ENCODE measurements around the gene NCKAP5. TPM values are rescaled to one million over a fixed set of nuclear protein-coding genes. Genes with fewer than 3 reads are reported as not detected.

Gene NCKAP5
- total and polyA plus RNA-seq, 2 of the 13 experiments (the other 11 are each of a cell fraction or from before 2014, with no cell fraction given), result 0.01 TPM; not detected in 1

DNA sequence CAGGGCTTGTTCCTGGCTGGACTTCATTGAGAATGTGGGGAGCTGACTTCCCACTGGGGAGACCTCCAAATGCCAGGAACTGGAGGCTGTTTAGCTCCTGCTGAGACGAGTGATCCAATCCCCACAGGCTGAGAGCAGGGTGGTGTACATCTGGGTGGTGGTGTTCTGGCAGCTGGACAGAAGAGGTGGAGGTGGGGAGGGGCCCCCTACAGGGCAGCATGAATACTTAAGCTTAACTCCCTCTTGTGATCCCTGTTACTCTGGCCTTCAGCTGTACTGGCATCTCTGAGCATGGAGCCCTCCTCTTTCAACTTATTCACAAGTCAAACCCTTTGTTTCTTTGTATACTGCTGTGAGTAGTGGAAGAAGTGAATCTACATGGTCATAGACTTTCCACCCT lies 730.5 kb downstream of the NCKAP5 start:
- no peaks in the 10 kb centered on the region for H3K27me3 ChIP-seq (ENCODE audit: control insufficient read depth in 1 of 2, insufficient read depth in 2 of 2, low read length in 2 of 2)
- ATAC-seq (peak; percentile 60; the same call in 2 of the 3 replicates), DNase-seq (ENCODE audit: low spot score) (no peak), FAIRE-seq (no peak)
- no peak overlapping the region for H3K4me3 ChIP-seq (replicated peaks in 1 of 3; ENCODE audit: insufficient read depth in 1 of 3, low read depth in 2 of 3, low read length in 3 of 3)
- H3K9ac ChIP-seq (ENCODE audit: insufficient read depth, low read depth, low read length), result no peak overlapping the region
- BruUV-seq (replicated peaks), result no TSS peak
- POLR2A ChIA-PET, result no interaction called here
- H3K36me3 ChIP-seq (replicated peaks in 1 of 2; ENCODE audit: control insufficient read depth in 1 of 2, insufficient read depth in 2 of 2, low read length in 2 of 2), result no peaks in the 10 kb centered on the region
- in situ Hi-C loops (cut with HindIII; ENCODE audit: extremely low pct_ligation_motif_present, low pct_unique_long_range_greater_than_20kb), result no loop called here
- CTCF ChIA-PET (ENCODE audit: low intra/inter-chr PET ratio, low total read pairs), result no interaction called here
- no peaks in the 10 kb centered on the region for H4K20me1 ChIP-seq (ENCODE audit: insufficient read depth, low read length)
- 0% methylated on average over 1 of the region's 1 CpG for WGBS (ENCODE audit: low lambda C conversion rate)
- no peak overlapping the region for H3K4me2 ChIP-seq (ENCODE audit: low read depth, low read length)
- H3K79me2 ChIP-seq (ENCODE audit: insufficient read depth, low read length), result no peaks in the 10 kb centered on the region
- no peaks in the 10 kb centered on the region for H3K4me1 ChIP-seq (ENCODE audit: insufficient read depth, low read length)
- no peak overlapping the region for H2AFZ ChIP-seq (ENCODE audit: low read length)
- TF ChIP-seq ZNF282 (IDR thresholded peaks at IDR 0.05; ENCODE audit: partially characterized antibody) (no peak), TBX3 (IDR thresholded peaks at IDR 0.05; ENCODE audit: borderline replicate concordance) (no peak), MXD4 (CRISPR knock-in tag; IDR thresholded peaks at IDR 0.05) (no peak)
- H3K27ac ChIP-seq (ENCODE audit: extremely low read length, insufficient read depth, low read length), result no peak overlapping the region
- H3K9me3 ChIP-seq (ENCODE audit: low read length), result peaks cover 49% of the 10 kb centered on the region
- intact Hi-C loops (cut with micrococcal nuclease; ENCODE audit: unreplicated experiment), result no loop called here

DNA sequence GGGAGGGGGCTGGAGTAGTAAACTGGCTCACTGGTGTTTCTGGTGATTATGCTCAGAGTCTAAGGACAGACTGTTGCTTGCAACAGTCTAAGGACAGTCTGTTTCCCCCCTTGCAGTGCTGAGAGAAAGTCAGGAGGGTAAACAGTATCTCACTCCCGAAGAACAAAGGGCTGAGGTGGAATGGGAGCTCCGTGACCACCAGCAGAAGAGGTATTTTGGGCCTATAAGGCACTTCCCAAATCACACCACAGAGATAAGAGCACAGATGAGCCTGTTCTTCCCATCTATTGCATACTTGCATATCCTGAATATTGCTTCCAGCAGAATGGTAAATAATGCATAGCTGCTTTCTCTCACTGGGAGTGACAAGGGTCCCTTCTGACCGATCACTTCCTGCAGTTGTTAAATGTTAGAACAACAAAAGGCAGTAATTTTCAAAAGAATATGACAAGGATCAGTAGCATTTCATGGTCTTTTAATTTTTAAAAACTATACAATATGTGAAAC lies 737.9 kb downstream of the NCKAP5 start:
- no peak overlapping the region for H3K9ac ChIP-seq (ENCODE audit: insufficient read depth, low read depth, low read length)
- DNase-seq (ENCODE audit: low spot score) (no peak), FAIRE-seq (no peak), ATAC-seq (no peak)
- H2AFZ ChIP-seq (ENCODE audit: low read length), result no peak overlapping the region
- WGBS (ENCODE audit: low lambda C conversion rate), result 2% methylated on average over 3 of the region's 3 CpGs
- no peaks in the 10 kb centered on the region for H3K4me1 ChIP-seq (ENCODE audit: insufficient read depth, low read length)
- BruUV-seq (replicated peaks), result no TSS peak
- TF ChIP-seq, protein P1, sequence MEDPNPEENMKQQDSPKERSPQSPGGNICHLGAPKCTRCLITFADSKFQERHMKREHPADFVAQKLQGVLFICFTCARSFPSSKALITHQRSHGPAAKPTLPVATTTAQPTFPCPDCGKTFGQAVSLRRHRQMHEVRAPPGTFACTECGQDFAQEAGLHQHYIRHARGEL (CRISPR knock-in tag; IDR thresholded peaks at IDR 0.05), result no peak
- TF ChIP-seq, protein P2, sequence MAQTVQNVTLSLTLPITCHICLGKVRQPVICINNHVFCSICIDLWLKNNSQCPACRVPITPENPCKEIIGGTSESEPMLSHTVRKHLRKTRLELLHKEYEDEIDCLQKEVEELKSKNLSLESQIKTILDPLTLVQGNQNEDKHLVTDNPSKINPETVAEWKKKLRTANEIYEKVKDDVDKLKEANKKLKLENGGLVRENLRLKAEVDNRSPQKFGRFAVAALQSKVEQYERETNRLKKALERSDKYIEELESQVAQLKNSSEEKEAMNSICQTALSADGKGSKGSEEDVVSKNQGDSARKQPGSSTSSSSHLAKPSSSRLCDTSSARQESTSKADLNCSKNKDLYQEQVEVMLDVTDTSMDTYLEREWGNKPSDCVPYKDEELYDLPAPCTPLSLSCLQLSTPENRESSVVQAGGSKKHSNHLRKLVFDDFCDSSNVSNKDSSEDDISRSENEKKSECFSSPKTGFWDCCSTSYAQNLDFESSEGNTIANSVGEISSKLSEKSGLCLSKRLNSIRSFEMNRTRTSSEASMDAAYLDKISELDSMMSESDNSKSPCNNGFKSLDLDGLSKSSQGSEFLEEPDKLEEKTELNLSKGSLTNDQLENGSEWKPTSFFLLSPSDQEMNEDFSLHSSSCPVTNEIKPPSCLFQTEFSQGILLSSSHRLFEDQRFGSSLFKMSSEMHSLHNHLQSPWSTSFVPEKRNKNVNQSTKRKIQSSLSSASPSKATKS (CRISPR knock-in tag; IDR thresholded peaks at IDR 0.05), result no peak
- TF ChIP-seq ZNF496 (CRISPR knock-in tag; IDR thresholded peaks at IDR 0.05; ENCODE audit: insufficient replicate concordance) (no peak), SRSF1 (optimal IDR thresholded peaks at IDR 0.05; ENCODE audit: low read depth, low read length) (no peak), IKZF1 (IDR thresholded peaks at IDR 0.05) (no peak), ONECUT2 (CRISPR knock-in tag; IDR thresholded peaks at IDR 0.05) (no peak)
- TF ChIP-seq, protein P3, sequence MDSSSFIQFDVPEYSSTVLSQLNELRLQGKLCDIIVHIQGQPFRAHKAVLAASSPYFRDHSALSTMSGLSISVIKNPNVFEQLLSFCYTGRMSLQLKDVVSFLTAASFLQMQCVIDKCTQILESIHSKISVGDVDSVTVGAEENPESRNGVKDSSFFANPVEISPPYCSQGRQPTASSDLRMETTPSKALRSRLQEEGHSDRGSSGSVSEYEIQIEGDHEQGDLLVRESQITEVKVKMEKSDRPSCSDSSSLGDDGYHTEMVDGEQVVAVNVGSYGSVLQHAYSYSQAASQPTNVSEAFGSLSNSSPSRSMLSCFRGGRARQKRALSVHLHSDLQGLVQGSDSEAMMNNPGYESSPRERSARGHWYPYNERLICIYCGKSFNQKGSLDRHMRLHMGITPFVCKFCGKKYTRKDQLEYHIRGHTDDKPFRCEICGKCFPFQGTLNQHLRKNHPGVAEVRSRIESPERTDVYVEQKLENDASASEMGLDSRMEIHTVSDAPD (CRISPR knock-in tag; IDR thresholded peaks at IDR 0.05), result no peak
- no peak overlapping the region for H3K27ac ChIP-seq (ENCODE audit: extremely low read length, insufficient read depth, low read length)
- peaks cover 16% of the 10 kb centered on the region for H3K9me3 ChIP-seq (ENCODE audit: low read length)
- no peak overlapping the region for H3K4me2 ChIP-seq (ENCODE audit: low read depth, low read length)
- H3K79me2 ChIP-seq (ENCODE audit: insufficient read depth, low read length), result no peaks in the 10 kb centered on the region
- no peak overlapping the region for H3K4me3 ChIP-seq (replicated peaks in 1 of 3; ENCODE audit: insufficient read depth in 1 of 3, low read depth in 2 of 3, low read length in 3 of 3)
- ChIA-PET CTCF (ENCODE audit: low intra/inter-chr PET ratio, low total read pairs) (no interaction called here), POLR2A (no interaction called here)
- intact Hi-C loops (cut with micrococcal nuclease; ENCODE audit: unreplicated experiment), result no loop called here
- H4K20me1 ChIP-seq (ENCODE audit: insufficient read depth, low read length), result no peaks in the 10 kb centered on the region
- in situ Hi-C loops (cut with HindIII; ENCODE audit: extremely low pct_ligation_motif_present, low pct_unique_long_range_greater_than_20kb), result no loop called here
- no peaks in the 10 kb centered on the region for H3K27me3 ChIP-seq (ENCODE audit: control insufficient read depth in 1 of 2, insufficient read depth in 2 of 2, low read length in 2 of 2)
- no peaks in the 10 kb centered on the region for H3K36me3 ChIP-seq (replicated peaks in 1 of 2; ENCODE audit: control insufficient read depth in 1 of 2, insufficient read depth in 2 of 2, low read length in 2 of 2)

Data from HepG2 (cell line).